HEK293 (cell line): ENCODE data around the gene MTCH1.

Experiments
- CTCF ChIA-PET: fragments of 350-600 bp; formaldehyde crosslinking; extraction: SDS; loops from one replicate; lab custom pipeline; 2021; ENCODE audit warnings: antibody characterized with exemption; lab: Yijun Ruan, JAX
- POLR2A ChIA-PET: fragments of 300-600 bp; formaldehyde crosslinking; extraction: SDS; loops from one replicate; lab custom pipeline; 2020; ENCODE audit warnings: antibody characterized with exemption, inconsistent platforms; lab: Yijun Ruan, JAX
- H3K27ac ChIP-seq: fragments of 200-500 bp; sonication (Bioruptor generic); 2 replicates; pipeline ENCODE4 v1.5.1; 2014; ENCODE audit warnings: low read depth, low read length, control low read depth, inconsistent platforms; ENCODE audit errors: extremely low read depth
- H3K36me3 ChIP-seq, 2 experiments: fragments of 200-500 bp in 1 of 2; sonication (Bioruptor generic) in 1 of 2; 1 replicate in 1 of 2; 2 replicates in 1 of 2; pipeline ENCODE4 v1.5.1; 2014 to 2017; ENCODE audit warnings: inconsistent platforms in 2 of 2, low read length in 2 of 2; ENCODE audit not compliant: control insufficient read depth in 2 of 2, insufficient read depth in 1 of 2
- H3K4me1 ChIP-seq: fragments of 200-500 bp; sonication (Bioruptor generic); 2 replicates; pipeline ENCODE4 v1.5.1; 2014; ENCODE audit warnings: mild to moderate bottlenecking, low read length, inconsistent platforms; ENCODE audit not compliant: control insufficient read depth, insufficient read depth
- H3K4me3 ChIP-seq: 2 replicates; pipeline ENCODE4 v1.5.1; 2011; ENCODE audit warnings: low read depth, mild to moderate bottlenecking, control low read depth, low read length, moderate library complexity
- H3K9me3 ChIP-seq: fragments of 200-500 bp; sonication (Bioruptor generic); 2 replicates; pipeline ENCODE4 v1.5.1; 2014; ENCODE audit warnings: low read depth, low read length, inconsistent platforms; ENCODE audit not compliant: control insufficient read depth, insufficient read depth
- GLI2 ChIP-seq: fragments of 450-650 bp; formaldehyde crosslinking; IDR thresholded peaks from 2 replicates; pipeline ENCODE4; 2017; ENCODE audit warnings: missing biosample characterization, missing genetic modification characterization, low read depth, borderline replicate concordance
- KLF9 ChIP-seq: fragments of 450-650 bp; formaldehyde crosslinking; IDR thresholded peaks from 2 replicates; pipeline ENCODE4 v1.5.1; 2016; ENCODE audit warnings: missing biosample characterization, missing genetic modification characterization, low read depth
- PRDM10 ChIP-seq: fragments of 450-650 bp; formaldehyde crosslinking; IDR thresholded peaks from 2 replicates; pipeline ENCODE4 v1.5.1; 2016; ENCODE audit warnings: missing biosample characterization, missing genetic modification characterization
- PRDM6 ChIP-seq: fragments of 450-650 bp; formaldehyde crosslinking; IDR thresholded peaks from 2 replicates; pipeline ENCODE4 v1.5.1; 2017; ENCODE audit warnings: missing biosample characterization, missing genetic modification characterization
- SP7 ChIP-seq: fragments of 450-650 bp; formaldehyde crosslinking; IDR thresholded peaks from 2 replicates; pipeline ENCODE4 v1.5.1; 2016; ENCODE audit warnings: missing biosample characterization, missing genetic modification characterization
- ZBTB20 ChIP-seq: fragments of 450-650 bp; formaldehyde crosslinking; IDR thresholded peaks from 2 replicates; pipeline ENCODE4 v1.5.1; 2016; ENCODE audit warnings: missing biosample characterization, missing genetic modification characterization
- ZNF121 ChIP-seq: fragments of 450-650 bp; formaldehyde crosslinking; IDR thresholded peaks from 2 replicates; pipeline ENCODE4 v1.5.1; 2016; ENCODE audit warnings: missing biosample characterization, missing genetic modification characterization
- ZNF23 ChIP-seq: fragments of 450-650 bp; formaldehyde crosslinking; IDR thresholded peaks from 2 replicates; pipeline ENCODE4 v1.5.1; 2016; ENCODE audit warnings: missing biosample characterization, missing genetic modification characterization, borderline replicate concordance
- ZNF248 ChIP-seq: fragments of 450-650 bp; formaldehyde crosslinking; IDR thresholded peaks from 2 replicates; pipeline ENCODE4 v1.5.1; 2017; ENCODE audit warnings: missing biosample characterization, missing genetic modification characterization
- ZNF335 ChIP-seq: fragments of 450-650 bp; formaldehyde crosslinking; conservative IDR thresholded peaks from 2 replicates; pipeline ENCODE4 v1.5.1; 2016; ENCODE audit warnings: missing biosample characterization, missing genetic modification characterization
- ZNF341 ChIP-seq: fragments of 450-650 bp; formaldehyde crosslinking; IDR thresholded peaks from 2 replicates; pipeline ENCODE4; 2016; ENCODE audit warnings: low read depth, missing biosample characterization, missing genetic modification characterization
- ZNF391 ChIP-seq: fragments of 450-650 bp; formaldehyde crosslinking; IDR thresholded peaks from 2 replicates; pipeline ENCODE4 v1.5.1; 2016; ENCODE audit warnings: low read depth, missing biosample characterization, missing genetic modification characterization, borderline replicate concordance
- ZNF449 ChIP-seq: fragments of 450-650 bp; formaldehyde crosslinking; IDR thresholded peaks from 2 replicates; pipeline ENCODE4 v1.5.1; 2017; ENCODE audit warnings: missing biosample characterization, mild to moderate bottlenecking, missing genetic modification characterization, moderate library complexity
- ZNF473 ChIP-seq: fragments of 450-650 bp; formaldehyde crosslinking; IDR thresholded peaks from 2 replicates; pipeline ENCODE4 v1.5.1; 2017; ENCODE audit warnings: missing biosample characterization, missing genetic modification characterization
- ZNF561 ChIP-seq: fragments of 450-650 bp; IDR thresholded peaks from 2 replicates; pipeline ENCODE4 v1.5.1; 2018; ENCODE audit warnings: missing biosample characterization, missing genetic modification characterization, borderline replicate concordance
- ZNF639 ChIP-seq: fragments of 450-650 bp; formaldehyde crosslinking; IDR thresholded peaks from 2 replicates; pipeline ENCODE4 v1.5.1; 2016; ENCODE audit warnings: missing biosample characterization, missing genetic modification characterization
- ZNF747 ChIP-seq: fragments of 450-650 bp; formaldehyde crosslinking; IDR thresholded peaks from 2 replicates; pipeline ENCODE4 v1.5.1; 2016; ENCODE audit warnings: missing biosample characterization, missing genetic modification characterization
- ZNF837 ChIP-seq: fragments of 450-650 bp; formaldehyde crosslinking; IDR thresholded peaks from 2 replicates; pipeline ENCODE4 v1.5.1; 2016; ENCODE audit warnings: missing biosample characterization, missing genetic modification characterization
- ZSCAN23 ChIP-seq: fragments of 450-650 bp; formaldehyde crosslinking; IDR thresholded peaks from 2 replicates; pipeline ENCODE4 v1.5.1; 2016; ENCODE audit warnings: missing biosample characterization, missing genetic modification characterization
- TF ChIP-seq, protein P1 (sequence below): fragments of 450-650 bp; formaldehyde crosslinking; IDR thresholded peaks from 2 replicates; pipeline ENCODE4 v1.5.1; 2016; ENCODE audit warnings: missing biosample characterization, missing genetic modification characterization, borderline replicate concordance

MTCH1 gene

GRCh38 chr6:36989264-36989663 is 3.3 kb upstream of the MTCH1 start:
- H3K9me3 ChIP-seq, result no peaks in the 10 kb centered on the region
- CTCF ChIA-PET, result interaction anchor here (0.6 to 2.0 kb wide), 3 partner anchors 29 to 549 kb away, joined by 3 to 18 read pairs (median 3); partner anchors contain the start of gene C6orf89
- H3K27ac ChIP-seq, result no peak overlapping the region
- no peak for TF ChIP-seq PRDM6 (tag by site-specific recombination)
- no peak for TF ChIP-seq ZNF747
- TF ChIP-seq KLF9, result no peak
- TF ChIP-seq ZNF391 (tag by site-specific recombination), result no peak
- TF ChIP-seq GLI2 (tag by site-specific recombination), result no peak
- no peak for TF ChIP-seq ZNF639 (tag by site-specific recombination)
- no peak for TF ChIP-seq ZSCAN23 (tag by site-specific recombination)
- TF ChIP-seq ZNF473, result no peak
- no peak for TF ChIP-seq ZNF561 (tag by site-specific recombination)
- TF ChIP-seq PRDM10 (tag by site-specific recombination), result no peak
- no peak for TF ChIP-seq ZNF837 (tag by site-specific recombination)
- TF ChIP-seq ZNF121 (tag by site-specific recombination), result no peak
- POLR2A ChIA-PET, result interaction anchor here (1.1 kb wide), 1 partner anchor 115 kb away, joined by 3 read pairs; the partner anchor contains the start of gene PPIL1
- H3K36me3 ChIP-seq, result no peaks in the 10 kb centered on the region
- H3K4me1 ChIP-seq, result peaks cover 5% of the 10 kb centered on the region; the same call in 1 of the 2 replicates
- no peak overlapping the region for H3K4me3 ChIP-seq

- Histone ChIP-seq H3K9me3 (no peaks in the 10 kb centered on the region), H3K27ac (peak overlapping the region; percentile 92), H3K4me3 (peak overlapping the region; percentile 77), H3K4me1 (peaks cover 9% of the 10 kb centered on the region), H3K36me3 (peaks cover 0 to 6% of the 10 kb centered on the region in 2 experiments; a peak in 2 of 3 replicates)
- POLR2A ChIA-PET, result interaction anchor here (0.8 to 1.8 kb wide), 24 partner anchors 10 to 406 kb away, joined by 3 to 20 read pairs (median 4); partner anchors contain the start of genes C6orf89, CDKN1A, PPIL1 and TBC1D22B
- CTCF ChIA-PET, result interaction anchor here (1.0 to 5.1 kb wide), 2 partner anchors 32 to 227 kb away, joined by 3 to 41 read pairs; no protein-coding TSS in a partner anchor
- TF ChIP-seq ZNF341 (tag by site-specific recombination), result peak; percentile 84
- no peak for TF ChIP-seq ZNF23 (tag by site-specific recombination)
- TF ChIP-seq ZBTB20 (tag by site-specific recombination), result 0 out of 2 replicates have a peak, but pooled peaks have one; percentile 0
- TF ChIP-seq ZNF248 (tag by site-specific recombination), result no peak
- TF ChIP-seq ZNF335 (tag by site-specific recombination), result peak; percentile 74
- TF ChIP-seq ZNF449, result no peak
- 0 out of 2 replicates have a peak, but pooled peaks have one; percentile 6 for TF ChIP-seq SP7
- TF ChIP-seq, protein P1, sequence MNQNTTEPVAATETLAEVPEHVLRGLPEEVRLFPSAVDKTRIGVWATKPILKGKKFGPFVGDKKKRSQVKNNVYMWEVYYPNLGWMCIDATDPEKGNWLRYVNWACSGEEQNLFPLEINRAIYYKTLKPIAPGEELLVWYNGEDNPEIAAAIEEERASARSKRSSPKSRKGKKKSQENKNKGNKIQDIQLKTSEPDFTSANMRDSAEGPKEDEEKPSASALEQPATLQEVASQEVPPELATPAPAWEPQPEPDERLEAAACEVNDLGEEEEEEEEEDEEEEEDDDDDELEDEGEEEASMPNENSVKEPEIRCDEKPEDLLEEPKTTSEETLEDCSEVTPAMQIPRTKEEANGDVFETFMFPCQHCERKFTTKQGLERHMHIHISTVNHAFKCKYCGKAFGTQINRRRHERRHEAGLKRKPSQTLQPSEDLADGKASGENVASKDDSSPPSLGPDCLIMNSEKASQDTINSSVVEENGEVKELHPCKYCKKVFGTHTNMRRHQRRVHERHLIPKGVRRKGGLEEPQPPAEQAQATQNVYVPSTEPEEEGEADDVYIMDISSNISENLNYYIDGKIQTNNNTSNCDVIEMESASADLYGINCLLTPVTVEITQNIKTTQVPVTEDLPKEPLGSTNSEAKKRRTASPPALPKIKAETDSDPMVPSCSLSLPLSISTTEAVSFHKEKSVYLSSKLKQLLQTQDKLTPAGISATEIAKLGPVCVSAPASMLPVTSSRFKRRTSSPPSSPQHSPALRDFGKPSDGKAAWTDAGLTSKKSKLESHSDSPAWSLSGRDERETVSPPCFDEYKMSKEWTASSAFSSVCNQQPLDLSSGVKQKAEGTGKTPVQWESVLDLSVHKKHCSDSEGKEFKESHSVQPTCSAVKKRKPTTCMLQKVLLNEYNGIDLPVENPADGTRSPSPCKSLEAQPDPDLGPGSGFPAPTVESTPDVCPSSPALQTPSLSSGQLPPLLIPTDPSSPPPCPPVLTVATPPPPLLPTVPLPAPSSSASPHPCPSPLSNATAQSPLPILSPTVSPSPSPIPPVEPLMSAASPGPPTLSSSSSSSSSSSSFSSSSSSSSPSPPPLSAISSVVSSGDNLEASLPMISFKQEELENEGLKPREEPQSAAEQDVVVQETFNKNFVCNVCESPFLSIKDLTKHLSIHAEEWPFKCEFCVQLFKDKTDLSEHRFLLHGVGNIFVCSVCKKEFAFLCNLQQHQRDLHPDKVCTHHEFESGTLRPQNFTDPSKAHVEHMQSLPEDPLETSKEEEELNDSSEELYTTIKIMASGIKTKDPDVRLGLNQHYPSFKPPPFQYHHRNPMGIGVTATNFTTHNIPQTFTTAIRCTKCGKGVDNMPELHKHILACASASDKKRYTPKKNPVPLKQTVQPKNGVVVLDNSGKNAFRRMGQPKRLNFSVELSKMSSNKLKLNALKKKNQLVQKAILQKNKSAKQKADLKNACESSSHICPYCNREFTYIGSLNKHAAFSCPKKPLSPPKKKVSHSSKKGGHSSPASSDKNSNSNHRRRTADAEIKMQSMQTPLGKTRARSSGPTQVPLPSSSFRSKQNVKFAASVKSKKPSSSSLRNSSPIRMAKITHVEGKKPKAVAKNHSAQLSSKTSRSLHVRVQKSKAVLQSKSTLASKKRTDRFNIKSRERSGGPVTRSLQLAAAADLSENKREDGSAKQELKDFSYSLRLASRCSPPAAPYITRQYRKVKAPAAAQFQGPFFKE (tag by site-specific recombination), result no peak
Measured at GRCh38 chr6:36986704-36987047, 680 bp upstream of the MTCH1 start.
